Astrocyte (in vitro differentiated cells and primary cell): ENCODE data around the gene TMEM272. TPM values are rescaled to one million over a fixed set of nuclear protein-coding genes. Genes with fewer than 3 reads are reported as not detected.

ENCODE experiments used
- DNase-seq: peaks from one replicate; pipeline ENCODE4 v3.0.0-alpha.2; 2010; ENCODE audit warnings: low read depth
- FAIRE-seq: peaks from 2 replicates; lab custom pipeline; 2011; peaks lifted over from hg19 to GRCh38; lab: Jason Lieb, UNC
- H2AFZ ChIP-seq: 2 replicates; pipeline ENCODE4 v1.6.0; 2012; ENCODE audit warnings: low read depth, low read length, inconsistent platforms
- H3K27ac ChIP-seq: 2 replicates; pipeline ENCODE4 v1.5.1; 2011; ENCODE audit warnings: low read depth, low read length, inconsistent platforms
- H3K27me3 ChIP-seq: 2 replicates; pipeline ENCODE4 v1.6.0; 2011; ENCODE audit warnings: low read length, inconsistent platforms; ENCODE audit not compliant: insufficient read depth
- H3K36me3 ChIP-seq: 2 replicates; pipeline ENCODE4 v1.5.1; 2011; ENCODE audit warnings: low read length, inconsistent platforms; ENCODE audit not compliant: insufficient read depth
- H3K4me1 ChIP-seq: 2 replicates; pipeline ENCODE4 v1.5.1; 2011; ENCODE audit warnings: low read length, inconsistent platforms; ENCODE audit not compliant: insufficient read depth
- H3K4me2 ChIP-seq: 2 replicates; pipeline ENCODE4 v1.6.0; 2012; ENCODE audit warnings: low read length, inconsistent platforms
- H3K4me3 ChIP-seq: 2 replicates; pipeline ENCODE4 v1.5.1; 2011; ENCODE audit warnings: low read depth, mild to moderate bottlenecking, low read length, inconsistent platforms; ENCODE audit not compliant: insufficient read depth
- H3K79me2 ChIP-seq: 2 replicates; pipeline ENCODE4 v1.6.0; 2012; ENCODE audit warnings: mild to moderate bottlenecking, low read length, inconsistent platforms; ENCODE audit not compliant: insufficient read depth
- H3K9ac ChIP-seq: 2 replicates; pipeline ENCODE4 v1.6.0; 2012; ENCODE audit warnings: mild to moderate bottlenecking, low read length, inconsistent platforms
- H3K9me3 ChIP-seq: 2 replicates; pipeline ENCODE4 v1.5.1; 2012; ENCODE audit warnings: low read depth, mild to moderate bottlenecking, low read length, inconsistent platforms; ENCODE audit not compliant: insufficient read depth
- H4K20me1 ChIP-seq: 2 replicates; pipeline ENCODE4 v1.6.0; 2012; ENCODE audit warnings: low read length, inconsistent platforms; ENCODE audit not compliant: insufficient read depth
- H3K27ac Mint-ChIP-seq: one replicate; pipeline ENCODE4 v1.8.0; 2021; ENCODE audit warnings: mild to moderate bottlenecking, mixed read lengths; ENCODE audit not compliant: unreplicated experiment
- H3K27me3 Mint-ChIP-seq: one replicate; pipeline ENCODE4 v1.8.0; 2021; ENCODE audit warnings: low read depth, mixed read lengths; ENCODE audit not compliant: unreplicated experiment
- H3K36me3 Mint-ChIP-seq: one replicate; pipeline ENCODE4 v1.8.0; 2021; ENCODE audit warnings: low read depth, mixed read lengths; ENCODE audit not compliant: unreplicated experiment
- H3K4me1 Mint-ChIP-seq: one replicate; pipeline ENCODE4 v1.8.0; 2021; ENCODE audit warnings: low read depth, mixed read lengths; ENCODE audit not compliant: unreplicated experiment
- H3K4me3 Mint-ChIP-seq: one replicate; pipeline ENCODE4 v1.8.0; 2021; ENCODE audit warnings: mild to moderate bottlenecking, moderate library complexity, mixed read lengths; ENCODE audit not compliant: unreplicated experiment
- H3K9me3 Mint-ChIP-seq: one replicate; pipeline ENCODE4 v1.8.0; 2021; ENCODE audit warnings: mild to moderate bottlenecking, mixed read lengths; ENCODE audit not compliant: unreplicated experiment
- EZH2 ChIP-seq: IDR thresholded peaks from 2 replicates; pipeline ENCODE4 v1.6.1; 2012; ENCODE audit warnings: mild to moderate bottlenecking, low read length, inconsistent platforms; ENCODE audit not compliant: insufficient read depth
- total RNA-seq: library from RNA; stranded (reverse); gene quantifications from 2 replicates; pipeline ENCODE4 v1.2.1, GENCODE V29; 2021
- TF ChIP-seq, protein P1 (sequence below): IDR thresholded peaks from 2 replicates; pipeline ENCODE4 v1.5.1; 2011; ENCODE audit warnings: low read depth, mild to moderate bottlenecking, inconsistent platforms, low read length, moderate library complexity; ENCODE audit not compliant: insufficient read depth

TMEM272 gene
- total RNA-seq, 1 donor from 2014 or later: 0.05 TPM

DNA sequence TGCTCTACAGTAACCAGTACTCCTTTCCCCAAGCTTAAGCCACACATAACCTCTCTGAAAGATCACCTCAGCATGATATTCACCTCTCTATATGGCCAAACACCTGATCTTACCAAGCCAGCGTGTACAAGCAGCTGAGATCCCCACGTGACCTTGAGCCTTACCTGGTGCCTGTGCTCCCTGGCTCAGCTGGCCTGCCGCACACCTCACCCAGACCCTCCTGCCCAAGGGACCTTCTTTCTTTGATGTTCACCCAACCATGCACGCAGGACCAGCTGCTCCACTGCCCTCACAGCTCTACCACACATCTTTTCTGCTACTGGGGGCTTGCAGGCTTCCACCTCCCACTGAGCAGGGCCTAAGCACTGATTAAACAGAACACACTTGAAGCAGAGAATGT, 50.0 kb downstream of the TMEM272 start:
- Histone ChIP-seq H3K9me3 (no peaks in the 10 kb centered on the region), H3K4me3 (no peak overlapping the region), H3K79me2 (no peaks in the 10 kb centered on the region), H3K4me2 (no peak overlapping the region), H3K4me1 (peaks cover 11% of the 10 kb centered on the region), H4K20me1 (no peaks in the 10 kb centered on the region), H3K27ac (no peak overlapping the region), H3K27me3 (no peaks in the 10 kb centered on the region), H3K36me3 (no peaks in the 10 kb centered on the region), H2AFZ (no peak overlapping the region), H3K9ac (no peak overlapping the region)
- no peak overlapping the region for H3K27ac Mint-ChIP-seq
- peaks cover 17% of the 10 kb centered on the region for H3K4me1 Mint-ChIP-seq
- TF ChIP-seq, protein P1, sequence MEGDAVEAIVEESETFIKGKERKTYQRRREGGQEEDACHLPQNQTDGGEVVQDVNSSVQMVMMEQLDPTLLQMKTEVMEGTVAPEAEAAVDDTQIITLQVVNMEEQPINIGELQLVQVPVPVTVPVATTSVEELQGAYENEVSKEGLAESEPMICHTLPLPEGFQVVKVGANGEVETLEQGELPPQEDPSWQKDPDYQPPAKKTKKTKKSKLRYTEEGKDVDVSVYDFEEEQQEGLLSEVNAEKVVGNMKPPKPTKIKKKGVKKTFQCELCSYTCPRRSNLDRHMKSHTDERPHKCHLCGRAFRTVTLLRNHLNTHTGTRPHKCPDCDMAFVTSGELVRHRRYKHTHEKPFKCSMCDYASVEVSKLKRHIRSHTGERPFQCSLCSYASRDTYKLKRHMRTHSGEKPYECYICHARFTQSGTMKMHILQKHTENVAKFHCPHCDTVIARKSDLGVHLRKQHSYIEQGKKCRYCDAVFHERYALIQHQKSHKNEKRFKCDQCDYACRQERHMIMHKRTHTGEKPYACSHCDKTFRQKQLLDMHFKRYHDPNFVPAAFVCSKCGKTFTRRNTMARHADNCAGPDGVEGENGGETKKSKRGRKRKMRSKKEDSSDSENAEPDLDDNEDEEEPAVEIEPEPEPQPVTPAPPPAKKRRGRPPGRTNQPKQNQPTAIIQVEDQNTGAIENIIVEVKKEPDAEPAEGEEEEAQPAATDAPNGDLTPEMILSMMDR: no peak
- no peak for TF ChIP-seq EZH2
- FAIRE-seq (no peak), DNase-seq (no peak)
- H3K36me3 Mint-ChIP-seq: peaks cover 5% of the 10 kb centered on the region
- peaks cover 5% of the 10 kb centered on the region for H3K27me3 Mint-ChIP-seq
- peaks cover 3% of the 10 kb centered on the region for H3K9me3 Mint-ChIP-seq
- no peak overlapping the region for H3K4me3 Mint-ChIP-seq

DNA sequence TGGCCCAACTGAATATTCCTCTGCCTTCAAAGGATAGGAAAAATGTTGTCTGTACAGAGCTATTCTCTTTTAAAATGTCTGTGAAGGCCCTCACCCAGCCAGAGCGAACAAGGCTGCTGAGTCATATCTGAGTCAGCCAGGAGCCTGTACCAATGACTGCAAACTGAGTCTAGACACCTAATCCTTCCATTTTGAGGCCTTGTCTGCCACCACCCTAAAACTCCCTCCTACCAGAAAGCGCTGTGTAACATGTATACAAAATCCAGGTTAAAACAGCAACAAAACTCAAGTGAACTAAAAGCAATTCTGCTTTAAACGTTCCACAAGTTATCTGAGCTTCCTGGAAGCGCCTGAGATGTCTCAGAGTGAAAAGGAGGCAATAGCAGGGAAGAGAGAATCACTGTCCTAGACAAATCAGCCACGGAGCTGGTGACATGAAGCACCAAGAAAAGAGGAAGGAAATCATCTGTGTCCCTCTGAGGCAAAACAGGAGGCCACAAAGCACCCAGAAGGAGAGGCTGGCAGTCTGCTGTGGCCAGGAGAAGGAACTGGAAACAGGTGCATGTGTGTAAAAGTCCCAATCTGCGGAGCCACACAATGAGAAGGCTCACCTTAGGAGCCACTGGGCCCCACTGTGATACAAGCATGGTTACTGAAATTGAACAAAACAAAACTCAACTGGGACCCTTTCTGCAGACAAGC, 51.3 kb downstream of the TMEM272 start:
- no peaks in the 10 kb centered on the region for H3K27me3 ChIP-seq
- Mint-ChIP-seq H3K9me3 (peaks cover 3% of the 10 kb centered on the region), H3K36me3 (peaks cover 5% of the 10 kb centered on the region), H3K27ac (peak overlapping the region; percentile 95), H3K4me1 (peaks cover 17% of the 10 kb centered on the region), H3K27me3 (peaks cover 2% of the 10 kb centered on the region), H3K4me3 (no peak overlapping the region)
- H3K4me2 ChIP-seq: peak overlapping the region; percentile 20
- no peak overlapping the region for H3K4me3 ChIP-seq
- H3K36me3 ChIP-seq: no peaks in the 10 kb centered on the region
- H4K20me1 ChIP-seq: no peaks in the 10 kb centered on the region
- H3K9ac ChIP-seq: peak overlapping the region; percentile 22
- FAIRE-seq (peak; percentile 78), DNase-seq (peak; percentile 88)
- peaks cover 11% of the 10 kb centered on the region for H3K4me1 ChIP-seq
- H2AFZ ChIP-seq: peak overlapping the region; percentile 54
- TF ChIP-seq EZH2: no peak
- TF ChIP-seq, protein P1: no peak
- H3K27ac ChIP-seq: peak overlapping the region; percentile 55
- H3K79me2 ChIP-seq: no peaks in the 10 kb centered on the region
- H3K9me3 ChIP-seq: no peaks in the 10 kb centered on the region
